HEK293T (cell line): Measurements from ENCODE around the gene PCSK2.

Source experiments
- CTCF ChIA-PET: fragments of 350-600 bp; formaldehyde crosslinking; extraction: SDS; loops from one replicate; lab custom pipeline; 2021; ENCODE audit warnings: antibody characterized with exemption, inconsistent platforms; lab: Yijun Ruan, JAX
- POLR2A ChIA-PET: fragments of 350-600 bp; formaldehyde crosslinking; extraction: SDS; loops from one replicate; lab custom pipeline; 2020; ENCODE audit warnings: antibody characterized with exemption, inconsistent platforms; lab: Yijun Ruan, JAX
- DNase-seq: peaks from one replicate; pipeline ENCODE4 v3.0.0; 2012; ENCODE audit warnings: mixed read lengths; ENCODE audit errors: extremely low spot score
- ARNT ChIP-seq: fragments of 450-650 bp; IDR thresholded peaks from 2 replicates; pipeline ENCODE4 v1.6.1; 2017; ENCODE audit warnings: mild to moderate bottlenecking
- BHLHE40 ChIP-seq: fragments of 450-650 bp; IDR thresholded peaks from 2 replicates; pipeline ENCODE4 v1.6.1; 2016; ENCODE audit warnings: mild to moderate bottlenecking, moderate library complexity, borderline replicate concordance
- CTBP1 ChIP-seq: fragments of 450-650 bp; IDR thresholded peaks from 2 replicates; pipeline ENCODE4 v1.6.1; 2016; ENCODE audit warnings: borderline replicate concordance
- ELF4 ChIP-seq: fragments of 450-650 bp; IDR thresholded peaks from 2 replicates; pipeline ENCODE4 v1.6.1; 2017; ENCODE audit warnings: antibody characterized with exemption
- FOXA1 ChIP-seq: fragments of 450-650 bp; IDR thresholded peaks from 2 replicates; pipeline ENCODE4 v1.6.1; 2016; ENCODE audit warnings: mild to moderate bottlenecking
- FOXM1 ChIP-seq: fragments of 450-650 bp; IDR thresholded peaks from 2 replicates; pipeline ENCODE4 v1.6.1; 2017; ENCODE audit warnings: mild to moderate bottlenecking, borderline replicate concordance
- HDGF ChIP-seq: fragments of 450-650 bp; IDR thresholded peaks from 2 replicates; pipeline ENCODE4 v1.6.1; 2017; ENCODE audit warnings: antibody characterized with exemption, borderline replicate concordance
- L3MBTL2 ChIP-seq: fragments of 450-650 bp; conservative IDR thresholded peaks from 2 replicates; pipeline ENCODE4 v1.6.1; 2016; ENCODE audit warnings: mild to moderate bottlenecking
- LEF1 ChIP-seq: fragments of 450-650 bp; IDR thresholded peaks from 2 replicates; pipeline ENCODE4 v1.6.1; 2017; ENCODE audit warnings: mild to moderate bottlenecking, borderline replicate concordance
- NFRKB ChIP-seq: fragments of 450-650 bp; IDR thresholded peaks from 2 replicates; pipeline ENCODE4 v1.6.1; 2016; ENCODE audit warnings: mild to moderate bottlenecking, moderate library complexity
- PKNOX1 ChIP-seq: fragments of 450-650 bp; IDR thresholded peaks from 2 replicates; pipeline ENCODE4 v1.6.1; 2016
- SP1 ChIP-seq: fragments of 450-650 bp; IDR thresholded peaks from 2 replicates; pipeline ENCODE4 v1.6.1; 2017
- SUZ12 ChIP-seq: fragments of 450-650 bp; IDR thresholded peaks from 2 replicates; pipeline ENCODE4 v1.6.1; 2016; ENCODE audit warnings: mild to moderate bottlenecking
- TARDBP ChIP-seq: fragments of 450-650 bp; IDR thresholded peaks from 2 replicates; pipeline ENCODE4 v1.6.1; 2016
- ZNF384 ChIP-seq: fragments of 450-650 bp; IDR thresholded peaks from 2 replicates; pipeline ENCODE4 v1.6.1; 2016

The PCSK2 gene

GRCh38 chr20:17418737-17419136 is 191.9 kb downstream of the PCSK2 start:
- no peak for DNase-seq
- CTCF ChIA-PET = no interaction called here
- no peak for TF ChIP-seq L3MBTL2
- TF ChIP-seq SUZ12 = no peak
- no peak for TF ChIP-seq SP1
- TF ChIP-seq NFRKB = no peak
- no peak for TF ChIP-seq FOXA1
- TF ChIP-seq PKNOX1 = no peak
- no peak for TF ChIP-seq ZNF384
- POLR2A ChIA-PET = interaction anchor here (0.6 kb wide), 1 partner anchor 137 kb away, joined by 4 read pairs; no protein-coding TSS in a partner anchor

- ChIA-PET CTCF (no interaction called here), POLR2A (no interaction called here)
- TF ChIP-seq BHLHE40 = no peak
- no peak for TF ChIP-seq SP1
- TF ChIP-seq FOXA1 = no peak
- no peak for TF ChIP-seq NFRKB
- no peak for TF ChIP-seq LEF1
- TF ChIP-seq TARDBP = no peak
- no peak for DNase-seq
Measured at GRCh38 chr20:17419479-17420041, 192.7 kb downstream of the PCSK2 start.

GRCh38 chr20:17421493-17421892 is 194.7 kb downstream of the PCSK2 start:
- ChIA-PET POLR2A (no interaction called here), CTCF (interaction anchor here (1.3 kb wide), 1 partner anchor 12 kb away, joined by 3 read pairs; no protein-coding TSS in a partner anchor)
- no peak for DNase-seq
- no peak for TF ChIP-seq L3MBTL2
- no peak for TF ChIP-seq SP1
- no peak for TF ChIP-seq BHLHE40
- no peak for TF ChIP-seq ARNT
- no peak for TF ChIP-seq FOXA1
- TF ChIP-seq SUZ12 = no peak
- no peak for TF ChIP-seq NFRKB
- no peak for TF ChIP-seq ZNF384
- TF ChIP-seq CTBP1 = no peak
- TF ChIP-seq FOXM1 = no peak

- no peak for DNase-seq
- ChIA-PET POLR2A (no interaction called here), CTCF (no interaction called here)
Measured at GRCh38 chr20:17423782-17424181, 196.9 kb downstream of the PCSK2 start.

GRCh38 chr20:17427638-17428037 is 200.8 kb downstream of the PCSK2 start:
- ChIA-PET POLR2A (no interaction called here), CTCF (no interaction called here)
- TF ChIP-seq L3MBTL2 (no peak), TARDBP (no peak), FOXA1 (no peak), SUZ12 (no peak), ZNF384 (no peak), SP1 (no peak), HDGF (no peak), BHLHE40 (no peak)
- no peak for DNase-seq

More at GRCh38 chr20:17423782-17424181, 196.9 kb downstream of the PCSK2 start:
- TF ChIP-seq ARNT = no peak

- TF ChIP-seq BHLHE40 = no peak
- TF ChIP-seq SUZ12 = no peak
- TF ChIP-seq LEF1 = no peak
- TF ChIP-seq PKNOX1 = no peak
- no peak for TF ChIP-seq CTBP1
- no peak for TF ChIP-seq FOXM1
- no peak for TF ChIP-seq NFRKB
- TF ChIP-seq FOXA1 = no peak
- ChIA-PET CTCF (interaction anchor here (1.4 to 2.4 kb wide), 3 partner anchors 626 to 628 kb away, joined by 4 to 10 read pairs (median 4); no protein-coding TSS in a partner anchor), POLR2A (no interaction called here)
- DNase-seq = no peak
Measured at GRCh38 chr20:17430125-17430950, 203.5 kb downstream of the PCSK2 start.

- ChIA-PET POLR2A (no interaction called here), CTCF (interaction anchor here (0.6 to 2.4 kb wide), 5 partner anchors 11 to 630 kb away, joined by 3 to 10 read pairs (median 4); no protein-coding TSS in a partner anchor)
- no peak for TF ChIP-seq LEF1
- no peak for TF ChIP-seq HDGF
- TF ChIP-seq TARDBP = no peak
- TF ChIP-seq FOXM1 = no peak
- no peak for TF ChIP-seq ELF4
- TF ChIP-seq L3MBTL2 = no peak
- TF ChIP-seq SUZ12 = no peak
- TF ChIP-seq FOXA1 = no peak
- no peak for TF ChIP-seq SP1
- no peak for TF ChIP-seq NFRKB
- peak; percentile 55 for DNase-seq
Measured at GRCh38 chr20:17431621-17432364, 205.0 kb downstream of the PCSK2 start.
